ENCODE data around the gene AOPEP.

The AOPEP gene

GRCh38 chr9:94851467-94851866 lies 125.0 kb downstream of the AOPEP start:
- DNase-seq = no peak

GRCh38 chr9:94851892-94852291 lies 125.4 kb downstream of the AOPEP start:
- no peak for DNase-seq

DNA sequence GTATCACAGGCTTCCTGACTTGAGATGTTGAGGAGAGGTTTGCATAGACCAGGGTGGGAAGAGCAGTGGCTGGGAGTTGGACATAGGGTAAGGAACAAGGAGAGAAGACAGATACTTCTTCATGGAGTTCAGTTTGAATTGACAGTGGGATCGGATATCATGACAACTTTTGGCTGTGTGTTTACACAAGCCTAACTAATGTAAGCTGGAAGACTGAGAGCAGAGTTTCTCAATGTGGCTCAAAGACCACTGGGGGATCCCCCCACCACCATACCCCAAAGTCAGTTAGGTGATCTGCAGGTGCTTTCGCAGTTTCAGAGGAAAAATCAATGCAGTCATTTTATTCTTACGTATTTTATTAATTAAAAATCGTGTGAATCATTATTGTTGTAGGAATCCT lies 125.9 kb downstream of the AOPEP start:
- no peak for DNase-seq

- no peak for DNase-seq
These were observed 127.4 kb downstream of the AOPEP start for GRCh38 chr9:94853887-94854286.

- DNase-seq = no peak
These were observed 129.4 kb downstream of the AOPEP start for GRCh38 chr9:94855903-94856302.

DNA sequence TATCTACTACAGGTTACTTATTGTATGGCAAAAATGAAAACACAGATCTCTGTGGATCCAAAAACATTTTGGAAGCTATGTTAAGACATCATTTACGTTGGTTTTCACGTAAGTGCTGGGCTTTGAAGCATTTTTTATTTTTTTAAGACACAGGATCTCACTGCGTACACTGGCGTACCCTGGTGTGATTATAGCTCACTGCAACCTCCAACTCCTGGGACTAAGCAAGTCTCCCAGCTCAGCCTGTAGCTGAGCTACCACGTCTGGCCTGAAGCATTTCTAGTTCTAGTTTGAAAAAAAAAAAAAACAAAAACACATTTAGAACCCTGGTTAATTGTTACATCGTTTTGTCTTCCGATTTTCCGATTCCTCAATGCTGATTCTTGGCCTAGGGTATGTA lies 131.3 kb downstream of the AOPEP start:
- no peak for DNase-seq

GRCh38 chr9:94859226-94859625 lies 132.7 kb downstream of the AOPEP start:
- DNase-seq = no peak

- no peak for DNase-seq
These were observed 133.4 kb downstream of the AOPEP start for GRCh38 chr9:94859891-94860290.

DNA sequence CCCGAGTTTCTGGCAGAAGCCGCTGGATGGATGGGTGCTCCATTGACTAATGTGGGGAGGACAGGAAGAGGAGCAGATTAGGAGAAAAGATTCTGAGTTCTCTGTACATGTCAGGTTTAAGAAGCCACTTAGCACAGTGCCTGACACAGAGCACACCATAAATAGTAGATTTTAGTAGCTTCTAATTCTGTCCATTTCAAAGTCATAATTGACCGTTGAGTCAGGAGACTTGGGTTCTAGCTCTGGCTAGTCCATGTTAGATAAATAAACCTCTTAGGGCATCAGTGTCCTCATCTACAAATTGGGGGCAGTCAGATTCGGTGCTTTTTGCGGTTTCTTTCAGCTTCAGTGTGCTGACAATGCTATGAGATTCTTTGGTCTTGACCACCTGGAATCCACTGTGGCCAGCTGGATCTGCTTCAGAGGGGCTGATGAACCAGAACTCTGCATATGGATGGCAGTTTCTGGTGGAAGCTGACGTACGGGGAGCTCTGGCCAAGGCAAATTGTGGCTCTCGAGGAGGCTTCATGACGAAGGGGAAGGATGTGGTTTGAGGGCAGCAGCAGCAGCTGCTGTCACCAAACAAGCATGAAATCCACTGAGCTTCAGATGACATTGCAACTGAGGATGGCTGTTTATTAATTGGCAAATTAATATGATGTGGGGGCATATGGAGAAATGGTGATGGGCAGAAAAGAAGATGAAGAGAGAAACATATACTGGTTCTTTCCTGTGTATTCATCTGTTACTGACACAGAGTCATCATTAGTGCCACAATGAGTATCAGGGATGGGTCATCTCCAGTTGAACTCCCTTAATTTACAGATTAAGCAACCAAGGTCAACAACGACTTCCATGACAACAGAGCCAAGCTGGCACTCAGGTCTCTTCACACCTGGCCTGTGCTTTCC lies 134.4 kb downstream of the AOPEP start:
- peak; percentile 83 for DNase-seq

DNA sequence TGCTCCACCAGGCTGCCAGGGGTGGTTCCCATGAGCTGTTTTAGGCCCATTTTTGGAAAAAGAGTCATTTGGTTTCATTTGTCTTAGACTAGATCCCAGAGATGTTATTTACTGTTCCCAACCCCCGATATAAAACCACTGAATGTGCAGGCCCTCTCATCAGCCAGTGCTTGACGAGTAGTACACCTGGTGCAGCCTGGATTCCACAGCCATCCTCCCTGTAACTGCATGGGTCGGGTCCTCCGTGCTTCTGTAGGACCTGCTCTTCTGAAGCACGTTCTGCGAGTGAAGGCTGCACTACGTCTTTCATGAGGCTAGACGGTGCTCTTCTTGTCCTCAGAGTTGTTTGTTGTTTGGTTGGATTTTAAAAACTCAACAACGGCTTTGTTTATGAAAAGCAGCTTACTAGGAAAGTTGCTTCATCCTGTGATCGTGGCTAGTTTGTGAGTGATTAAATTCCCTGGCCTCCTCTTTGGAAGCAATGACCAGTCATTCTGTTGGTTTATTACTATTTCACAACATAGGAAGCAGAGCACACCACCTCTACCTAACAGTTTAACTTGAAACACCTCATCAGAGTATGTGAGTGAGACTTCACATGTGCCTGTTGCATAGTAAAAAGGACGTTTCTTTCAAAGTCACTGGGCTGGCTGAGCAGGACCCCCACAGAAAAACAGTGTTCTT lies 135.2 kb downstream of the AOPEP start:
- no peak for DNase-seq

DNA sequence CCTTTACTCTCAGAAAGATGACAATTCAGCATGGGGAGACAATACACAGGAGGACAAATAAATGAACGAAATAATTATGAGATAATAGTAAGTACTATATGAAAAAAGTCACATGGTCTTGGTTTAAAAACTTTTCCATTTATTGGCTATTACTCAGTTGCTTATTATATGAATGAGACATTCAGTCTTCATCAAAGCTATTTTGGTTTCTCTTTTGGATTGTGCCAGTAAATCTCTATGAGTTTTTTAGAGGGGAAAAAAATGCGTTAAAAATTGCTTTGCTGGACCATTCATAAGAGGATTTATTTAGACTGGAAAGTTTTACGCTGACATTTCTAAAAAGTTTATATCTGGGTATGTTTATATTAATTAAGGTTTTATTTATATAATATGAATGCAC lies 137.7 kb downstream of the AOPEP start:
- DNase-seq = no peak

GRCh38 chr9:94864862-94865509 lies 138.5 kb downstream of the AOPEP start:
- DNase-seq = no peak

GRCh38 chr9:94865582-94866452 lies 139.3 kb downstream of the AOPEP start:
- DNase-seq = no peak

GRCh38 chr9:94866770-94867169 lies 140.3 kb downstream of the AOPEP start:
- no peak for DNase-seq

- no peak for DNase-seq
These were observed 140.9 kb downstream of the AOPEP start for GRCh38 chr9:94867281-94867841.

DNA sequence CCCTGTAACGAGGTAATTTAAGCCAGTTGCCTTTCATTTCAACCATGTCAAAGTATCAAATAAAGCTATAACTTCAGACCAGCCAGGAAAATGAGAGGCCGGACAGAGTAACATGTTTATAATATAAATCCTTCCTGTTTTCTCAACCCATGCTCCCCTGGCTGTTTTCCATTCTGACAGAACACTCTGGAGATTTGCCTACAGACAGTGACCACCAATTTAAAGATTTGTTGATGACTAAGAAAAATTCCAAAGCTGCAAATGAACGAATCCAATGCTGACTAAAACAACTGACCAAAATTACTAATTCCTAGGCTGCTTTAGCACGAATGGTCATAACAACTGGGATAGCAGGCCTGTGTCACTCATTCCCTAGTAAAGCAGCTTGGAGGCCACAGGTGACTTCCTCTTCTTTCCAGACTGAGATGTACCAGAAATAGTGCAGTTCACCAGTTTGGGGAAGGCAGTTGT lies 141.4 kb downstream of the AOPEP start:
- DNase-seq = no peak

GRCh38 chr9:94868464-94868863 lies 142.0 kb downstream of the AOPEP start:
- DNase-seq = no peak

- no peak for DNase-seq
These were observed 142.9 kb downstream of the AOPEP start for GRCh38 chr9:94869415-94869843.

DNA sequence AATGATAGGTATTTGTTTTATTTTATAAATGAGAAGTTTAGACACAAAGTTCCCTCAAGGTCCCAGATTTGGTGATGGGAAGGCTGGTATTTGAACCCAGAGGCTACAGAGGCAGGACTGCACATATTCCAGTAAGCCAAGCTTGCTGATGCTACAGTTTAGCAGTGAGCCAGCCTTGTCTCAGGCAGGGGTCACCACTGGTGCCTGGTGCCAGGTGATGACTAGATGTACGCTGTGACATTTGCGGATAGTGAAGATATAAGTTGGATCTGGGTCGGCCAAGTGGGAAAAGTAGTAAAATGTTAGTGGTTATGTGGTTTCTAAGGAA lies 143.9 kb downstream of the AOPEP start:
- DNase-seq = no peak

DNA sequence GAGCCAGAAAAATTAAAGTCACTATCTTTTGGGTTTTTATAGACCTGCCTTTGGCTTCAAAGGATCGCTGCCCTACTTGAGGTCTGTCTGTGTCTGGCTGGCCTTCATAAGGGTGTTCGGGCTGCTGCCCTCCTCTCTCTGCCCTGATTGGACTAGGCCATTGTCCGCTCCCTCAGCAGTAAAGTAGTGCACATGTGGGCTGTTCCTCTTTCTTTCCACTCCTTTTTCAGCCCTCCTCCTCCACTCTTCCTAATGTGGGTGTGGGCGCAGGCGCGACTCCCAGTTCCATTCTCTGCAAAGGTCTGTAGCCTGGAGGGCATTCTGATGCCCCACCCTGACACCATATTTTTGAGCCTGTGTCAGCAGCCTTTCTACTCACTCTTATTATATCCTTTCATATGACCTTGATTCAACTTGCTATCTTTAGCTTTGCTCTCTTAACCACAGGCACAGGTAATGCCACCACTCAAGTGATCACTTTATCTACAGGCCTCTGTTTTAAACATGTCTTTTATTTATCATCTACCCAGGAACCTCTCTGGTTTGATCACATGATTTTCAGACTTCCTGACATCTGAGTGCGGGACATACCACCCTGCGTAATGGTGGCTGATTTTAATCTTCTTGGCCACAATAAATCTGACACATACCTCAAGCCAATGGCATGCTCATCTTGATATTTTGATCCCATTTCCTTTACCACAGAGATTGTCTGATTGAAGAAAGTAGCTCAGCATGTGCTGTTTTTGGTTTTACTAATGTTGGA lies 144.5 kb downstream of the AOPEP start:
- DNase-seq = peak; percentile 37

- no peak for DNase-seq
These were observed 145.8 kb downstream of the AOPEP start for GRCh38 chr9:94872083-94872833.
